ENCODE results near the gene DENND2A.

GRCh38 chr7:140689199-140690152 lies 48.9 kb upstream of the DENND2A start:
- TF ChIP-seq CTCF (IDR thresholded peaks at IDR 0.05): no peak
- TF ChIP-seq ESRRA (IDR thresholded peaks at IDR 0.05; ENCODE audit: borderline replicate concordance, low read length): no peak
- TF ChIP-seq, protein P1, sequence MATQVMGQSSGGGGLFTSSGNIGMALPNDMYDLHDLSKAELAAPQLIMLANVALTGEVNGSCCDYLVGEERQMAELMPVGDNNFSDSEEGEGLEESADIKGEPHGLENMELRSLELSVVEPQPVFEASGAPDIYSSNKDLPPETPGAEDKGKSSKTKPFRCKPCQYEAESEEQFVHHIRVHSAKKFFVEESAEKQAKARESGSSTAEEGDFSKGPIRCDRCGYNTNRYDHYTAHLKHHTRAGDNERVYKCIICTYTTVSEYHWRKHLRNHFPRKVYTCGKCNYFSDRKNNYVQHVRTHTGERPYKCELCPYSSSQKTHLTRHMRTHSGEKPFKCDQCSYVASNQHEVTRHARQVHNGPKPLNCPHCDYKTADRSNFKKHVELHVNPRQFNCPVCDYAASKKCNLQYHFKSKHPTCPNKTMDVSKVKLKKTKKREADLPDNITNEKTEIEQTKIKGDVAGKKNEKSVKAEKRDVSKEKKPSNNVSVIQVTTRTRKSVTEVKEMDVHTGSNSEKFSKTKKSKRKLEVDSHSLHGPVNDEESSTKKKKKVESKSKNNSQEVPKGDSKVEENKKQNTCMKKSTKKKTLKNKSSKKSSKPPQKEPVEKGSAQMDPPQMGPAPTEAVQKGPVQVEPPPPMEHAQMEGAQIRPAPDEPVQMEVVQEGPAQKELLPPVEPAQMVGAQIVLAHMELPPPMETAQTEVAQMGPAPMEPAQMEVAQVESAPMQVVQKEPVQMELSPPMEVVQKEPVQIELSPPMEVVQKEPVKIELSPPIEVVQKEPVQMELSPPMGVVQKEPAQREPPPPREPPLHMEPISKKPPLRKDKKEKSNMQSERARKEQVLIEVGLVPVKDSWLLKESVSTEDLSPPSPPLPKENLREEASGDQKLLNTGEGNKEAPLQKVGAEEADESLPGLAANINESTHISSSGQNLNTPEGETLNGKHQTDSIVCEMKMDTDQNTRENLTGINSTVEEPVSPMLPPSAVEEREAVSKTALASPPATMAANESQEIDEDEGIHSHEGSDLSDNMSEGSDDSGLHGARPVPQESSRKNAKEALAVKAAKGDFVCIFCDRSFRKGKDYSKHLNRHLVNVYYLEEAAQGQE (IDR thresholded peaks at IDR 0.05): no peak
- no peak for TF ChIP-seq JUN (IDR thresholded peaks at IDR 0.05)
- TF ChIP-seq CHD4 (IDR thresholded peaks at IDR 0.05; ENCODE audit: borderline replicate concordance): no peak
- TF ChIP-seq, protein P2, sequence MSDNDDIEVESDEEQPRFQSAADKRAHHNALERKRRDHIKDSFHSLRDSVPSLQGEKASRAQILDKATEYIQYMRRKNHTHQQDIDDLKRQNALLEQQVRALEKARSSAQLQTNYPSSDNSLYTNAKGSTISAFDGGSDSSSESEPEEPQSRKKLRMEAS (IDR thresholded peaks at IDR 0.05): no peak

Measured in A549 (cell line).